ENCODE data around the gene FCER1G.

DNA sequence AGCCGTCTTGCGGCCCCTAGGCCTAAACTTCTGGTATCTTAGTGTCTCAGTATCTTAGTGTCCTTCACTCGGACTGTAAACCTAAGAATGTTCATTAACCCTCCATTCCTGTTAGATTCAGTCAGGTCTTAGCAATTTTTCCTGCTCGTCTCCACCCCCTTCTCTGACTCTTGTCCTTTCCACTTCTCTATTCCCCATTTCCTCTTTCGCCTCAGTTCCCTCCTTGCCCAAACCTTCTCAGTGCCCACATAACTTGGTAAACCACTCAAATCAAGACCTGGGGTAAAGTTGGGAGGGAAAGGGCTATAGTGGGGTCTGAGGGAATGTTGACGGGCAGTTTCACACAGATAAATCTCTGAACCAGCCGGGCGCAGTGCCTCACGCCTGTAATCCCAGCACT, 726 bp upstream of the FCER1G start:
- no peak for TF ChIP-seq YY1 (IDR thresholded peaks at IDR 0.05; ENCODE audit: borderline replicate concordance in 1 of 3, control insufficient read depth in 1 of 3, extremely low read depth in 1 of 3, insufficient read depth in 3 of 3, insufficient read length in 1 of 3, insufficient replicate concordance in 2 of 3, low read depth in 1 of 3, low read length in 2 of 3)
- no peak for TF ChIP-seq FOXK2 (conservative IDR thresholded peaks at IDR 0.05 in 1 of 2, IDR thresholded peaks at IDR 0.05 in 1 of 2; ENCODE audit: low read depth in 2 of 2)
- no peak for TF ChIP-seq CHCHD3 (CRISPR knock-in tag; IDR thresholded peaks at IDR 0.05)
- TF ChIP-seq ZNF780A (CRISPR knock-in tag; IDR thresholded peaks at IDR 0.05), result no peak
- no peak for TF ChIP-seq RFX5 (IDR thresholded peaks at IDR 0.05; ENCODE audit: low read depth, low read length)
- no peak for TF ChIP-seq MAZ (CRISPR knock-in tag; conservative IDR thresholded peaks at IDR 0.05 in 1 of 2, IDR thresholded peaks at IDR 0.05 in 1 of 2)
- TF ChIP-seq, protein P1, sequence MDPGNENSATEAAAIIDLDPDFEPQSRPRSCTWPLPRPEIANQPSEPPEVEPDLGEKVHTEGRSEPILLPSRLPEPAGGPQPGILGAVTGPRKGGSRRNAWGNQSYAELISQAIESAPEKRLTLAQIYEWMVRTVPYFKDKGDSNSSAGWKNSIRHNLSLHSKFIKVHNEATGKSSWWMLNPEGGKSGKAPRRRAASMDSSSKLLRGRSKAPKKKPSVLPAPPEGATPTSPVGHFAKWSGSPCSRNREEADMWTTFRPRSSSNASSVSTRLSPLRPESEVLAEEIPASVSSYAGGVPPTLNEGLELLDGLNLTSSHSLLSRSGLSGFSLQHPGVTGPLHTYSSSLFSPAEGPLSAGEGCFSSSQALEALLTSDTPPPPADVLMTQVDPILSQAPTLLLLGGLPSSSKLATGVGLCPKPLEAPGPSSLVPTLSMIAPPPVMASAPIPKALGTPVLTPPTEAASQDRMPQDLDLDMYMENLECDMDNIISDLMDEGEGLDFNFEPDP (CRISPR knock-in tag; IDR thresholded peaks at IDR 0.05), result no peak
- no peak for TF ChIP-seq SMARCA4 (IDR thresholded peaks at IDR 0.05)
- no peak for TF ChIP-seq TCF7 (IDR thresholded peaks at IDR 0.05; ENCODE audit: borderline replicate concordance)
- TF ChIP-seq ZNF24 (IDR thresholded peaks at IDR 0.05), result no peak
- TF ChIP-seq KLF16 (IDR thresholded peaks at IDR 0.05), result no peak
- TF ChIP-seq MTA1 (IDR thresholded peaks at IDR 0.05; ENCODE audit: borderline replicate concordance), result no peak
